Measurements from ENCODE around the gene CENPM. TPM values are rescaled to one million over a fixed set of nuclear protein-coding genes. Genes with fewer than 3 reads are reported as not detected.

Gene CENPM
- total and polyA plus RNA-seq, 7 donors: 0.52 to 2.3 (median 1.1) TPM; not detected in 1

GRCh38 chr22:41970601-41971000, 23.6 kb upstream of the CENPM start:
- DNase-seq: no peak
- intact Hi-C loops (cut with DNase I): loop anchor here in 1 of 2 donors (10.0 kb wide), 1 partner anchor 464 kb away; the partner anchor contains the start of gene NFAM1
- Histone ChIP-seq H3K27me3 (ENCODE audit: insufficient read depth in 3 of 3, low read length in 2 of 3) (peaks cover 0 to 37% (median 2%) of the 10 kb centered on the region in 3 donors), H3K4me3 (no peak overlapping the region), H3K4me1 (no peaks in the 10 kb centered on the region), H3K36me3 (ENCODE audit: insufficient read depth in 1 of 2, low read depth in 1 of 2) (no peaks in the 10 kb centered on the region), H3K27ac (no peak overlapping the region), H3K9me3 (no peaks in the 10 kb centered on the region)
- 82 to 96% (median 84%) methylated on average over 2 of the region's 2 CpGs for whole genome bisulfite sequencing, 3 donors
- ATAC-seq: no peak
- TF ChIP-seq CTCF (IDR thresholded peaks at IDR 0.05): no peak

GRCh38 chr22:41969110-41969646, 22.2 kb upstream of the CENPM start, which contains the start of gene SEPTIN3:
SEPTIN3 (plus strand) TSS chr22:41969443; CDS start chr22:41971493, 2,050 bp downstream.
- 60 to 66% (median 65%) methylated on average over 8 of the region's 8 CpGs for WGBS, 3 donors
- no peaks in the 10 kb centered on the region for H3K4me1 ChIP-seq
- no peaks in the 10 kb centered on the region for H3K36me3 ChIP-seq (ENCODE audit: insufficient read depth in 1 of 2, low read depth in 1 of 2)
- H3K27me3 ChIP-seq (ENCODE audit: insufficient read depth in 3 of 3, low read length in 2 of 3): peaks cover 0 to 23% (median 4%) of the 10 kb centered on the region in 3 donors
- H3K9me3 ChIP-seq: no peaks in the 10 kb centered on the region
- no peak within 1 kb of the TSS for H3K27ac ChIP-seq
- no peak for TF ChIP-seq CTCF (IDR thresholded peaks at IDR 0.05)
- DNase-seq: no peak
- ATAC-seq: no peak
- intact Hi-C loops (cut with DNase I): loop anchor here in 1 of 2 donors (5.0 kb wide), 1 partner anchor 143 kb away; no protein-coding TSS in a partner anchor
- no peak within 1 kb of the TSS for H3K4me3 ChIP-seq

- DNase-seq (no peak), ATAC-seq (no peak)
- TF ChIP-seq CTCF (IDR thresholded peaks at IDR 0.05): no peak
- Histone ChIP-seq H3K9me3 (no peaks in the 10 kb centered on the region), H3K27ac (no peak overlapping the region), H3K4me1 (no peaks in the 10 kb centered on the region), H3K36me3 (ENCODE audit: insufficient read depth in 1 of 2, low read depth in 1 of 2) (no peaks in the 10 kb centered on the region), H3K27me3 (ENCODE audit: insufficient read depth in 3 of 3, low read length in 2 of 3) (peaks cover 0 to 17% (median 4%) of the 10 kb centered on the region in 3 donors), H3K4me3 (no peak overlapping the region)
- WGBS, 3 donors: 60 to 62% (median 60%) methylated on average over 9 of the region's 9 CpGs
- intact Hi-C loops (cut with DNase I): loop anchor here in 1 of 2 donors (5.0 kb wide), 1 partner anchor 144 kb away; no protein-coding TSS in a partner anchor
These were observed 21.6 kb upstream of the CENPM start for GRCh38 chr22:41968601-41969000.

GRCh38 chr22:41966607-41967240, 19.8 kb upstream of the CENPM start:
- ATAC-seq: peak; percentile 34 to 66 (median 60)
- intact Hi-C loops (cut with DNase I): loop anchor here in 1 of 2 donors (5.0 kb wide), 1 partner anchor 146 kb away; no protein-coding TSS in a partner anchor
- peak; percentile 15 for TF ChIP-seq CTCF (IDR thresholded peaks at IDR 0.05)
- peaks cover 0 to 4% (median 2%) of the 10 kb centered on the region in 3 donors for H3K27me3 ChIP-seq (ENCODE audit: insufficient read depth in 3 of 3, low read length in 2 of 3)
- DNase-seq: no peak
- no peaks in the 10 kb centered on the region for H3K4me1 ChIP-seq
- 50 to 52% (median 51%) methylated on average over 8 of the region's 8 CpGs for WGBS, 3 donors
- H3K27ac ChIP-seq: no peak overlapping the region
- no peaks in the 10 kb centered on the region for H3K9me3 ChIP-seq
- no peaks in the 10 kb centered on the region for H3K36me3 ChIP-seq (ENCODE audit: insufficient read depth in 1 of 2, low read depth in 1 of 2)
- H3K4me3 ChIP-seq: no peak overlapping the region

All from psoas muscle (tissue), 8 donors.